Activated T-helper 17 cell treated with anti-CD3 and anti-CD28 coated beads, Interleukin-2, amount 50 U/mL, for 72 hours (primary cell): Measurements from ENCODE around the gene GAS7. TPM values are rescaled to one million over a fixed set of nuclear protein-coding genes. Genes with fewer than 3 reads are reported as not detected.

Source experiments
- ATAC-seq: fragments of 150-1000 bp; cut with Tn5 transposase; replicated peaks from 2 replicates; pipeline ENCODE4 v1.10.0; 2021; ENCODE audit warnings: mild to moderate bottlenecking, moderate library complexity
- H3K27ac Mint-ChIP-seq: one replicate; pipeline ENCODE4 v1.8.0; 2022; ENCODE audit warnings: mixed read lengths
- H3K27me3 Mint-ChIP-seq: one replicate; pipeline ENCODE4 v1.8.0; 2022; ENCODE audit warnings: mixed read lengths
- H3K36me3 Mint-ChIP-seq: one replicate; pipeline ENCODE4 v1.8.0; 2022; ENCODE audit warnings: low read depth, mild to moderate bottlenecking, mixed read lengths
- H3K4me1 Mint-ChIP-seq: one replicate; pipeline ENCODE4 v1.8.0; 2022; ENCODE audit warnings: mixed read lengths
- H3K4me3 Mint-ChIP-seq: one replicate; pipeline ENCODE4 v1.8.0; 2022; ENCODE audit warnings: mild to moderate bottlenecking, mixed read lengths
- H3K9me3 Mint-ChIP-seq: one replicate; pipeline ENCODE4 v1.8.0; 2022; ENCODE audit warnings: mixed read lengths
- total RNA-seq, 2 donors: library from RNA; stranded (reverse); gene quantifications; one replicate each; pipeline ENCODE4 v1.2.3, GENCODE V29; 2022

Gene GAS7
- total RNA-seq, 2 donors from 2014 or later = 0.42 to 0.43 TPM

GRCh38 chr17:10170233-10170632 is 28.2 kb downstream of the GAS7 start:
- Mint-ChIP-seq H3K9me3 (peaks cover 4% of the 10 kb centered on the region), H3K4me1 (peaks cover 5% of the 10 kb centered on the region), H3K27ac (no peak overlapping the region), H3K27me3 (peaks cover 31% of the 10 kb centered on the region), H3K36me3 (no peaks in the 10 kb centered on the region), H3K4me3 (no peak overlapping the region)
- no peak for ATAC-seq

DNA sequence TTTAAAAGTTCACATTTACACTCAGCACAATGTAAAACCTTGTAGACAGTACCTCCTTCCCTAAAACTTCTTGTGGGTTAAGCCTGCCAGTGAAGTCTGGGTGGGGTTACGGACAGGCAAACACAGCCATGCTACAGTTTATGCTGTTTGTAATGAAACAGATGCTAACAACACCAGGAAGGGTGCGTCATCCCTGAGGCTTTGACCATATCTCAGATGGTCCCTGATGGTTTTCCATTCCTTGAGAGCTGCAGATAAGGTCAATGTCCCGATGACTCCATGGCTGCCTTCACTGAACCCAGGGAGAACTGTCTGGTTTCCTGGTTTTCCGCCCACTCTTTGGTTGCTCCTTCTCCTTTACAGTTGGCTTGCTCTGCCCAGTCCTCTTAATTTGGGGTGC is 29.1 kb downstream of the GAS7 start:
- H3K27me3 Mint-ChIP-seq = peaks cover 31% of the 10 kb centered on the region
- no peak overlapping the region for H3K27ac Mint-ChIP-seq
- no peak overlapping the region for H3K4me3 Mint-ChIP-seq
- no peaks in the 10 kb centered on the region for H3K36me3 Mint-ChIP-seq
- no peak for ATAC-seq
- H3K9me3 Mint-ChIP-seq = peaks cover 4% of the 10 kb centered on the region
- peaks cover 5% of the 10 kb centered on the region for H3K4me1 Mint-ChIP-seq

GRCh38 chr17:10166176-10166935 is 32.0 kb downstream of the GAS7 start:
- H3K9me3 Mint-ChIP-seq = no peaks in the 10 kb centered on the region
- H3K27me3 Mint-ChIP-seq = peaks cover 17% of the 10 kb centered on the region
- no peak for ATAC-seq
- no peaks in the 10 kb centered on the region for H3K4me1 Mint-ChIP-seq
- H3K4me3 Mint-ChIP-seq = no peak overlapping the region
- no peaks in the 10 kb centered on the region for H3K36me3 Mint-ChIP-seq
- H3K27ac Mint-ChIP-seq = no peak overlapping the region

DNA sequence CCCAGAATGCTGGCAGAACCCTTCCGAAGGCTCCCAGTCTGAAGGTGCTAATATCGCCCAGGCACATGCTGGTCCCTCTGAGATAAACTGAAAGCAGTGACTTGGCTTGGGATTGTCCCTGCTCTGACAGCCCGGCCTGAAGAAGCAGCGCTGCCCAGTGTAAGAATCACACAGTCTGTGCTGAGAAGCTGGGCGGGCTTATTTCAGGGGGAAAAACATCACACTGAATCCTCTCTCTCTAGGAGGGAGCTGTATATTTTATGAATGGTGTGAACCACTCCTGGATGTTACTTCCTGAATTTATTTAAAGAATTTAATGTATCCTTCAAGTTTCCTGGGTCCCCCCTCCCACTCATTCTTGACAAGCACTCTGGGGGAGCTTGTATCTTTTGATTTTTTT is 36.3 kb downstream of the GAS7 start:
- no peak for ATAC-seq
- Mint-ChIP-seq H3K27ac (no peak overlapping the region), H3K36me3 (no peaks in the 10 kb centered on the region), H3K27me3 (peaks cover 3% of the 10 kb centered on the region), H3K9me3 (no peaks in the 10 kb centered on the region), H3K4me1 (no peaks in the 10 kb centered on the region), H3K4me3 (no peak overlapping the region)

- Mint-ChIP-seq H3K4me1 (no peaks in the 10 kb centered on the region), H3K9me3 (no peaks in the 10 kb centered on the region), H3K27ac (no peak overlapping the region), H3K27me3 (peaks cover 3% of the 10 kb centered on the region), H3K36me3 (no peaks in the 10 kb centered on the region), H3K4me3 (no peak overlapping the region)
- ATAC-seq = no peak
Observed at GRCh38 chr17:10161386-10161785, 37.0 kb downstream of the GAS7 start.

DNA sequence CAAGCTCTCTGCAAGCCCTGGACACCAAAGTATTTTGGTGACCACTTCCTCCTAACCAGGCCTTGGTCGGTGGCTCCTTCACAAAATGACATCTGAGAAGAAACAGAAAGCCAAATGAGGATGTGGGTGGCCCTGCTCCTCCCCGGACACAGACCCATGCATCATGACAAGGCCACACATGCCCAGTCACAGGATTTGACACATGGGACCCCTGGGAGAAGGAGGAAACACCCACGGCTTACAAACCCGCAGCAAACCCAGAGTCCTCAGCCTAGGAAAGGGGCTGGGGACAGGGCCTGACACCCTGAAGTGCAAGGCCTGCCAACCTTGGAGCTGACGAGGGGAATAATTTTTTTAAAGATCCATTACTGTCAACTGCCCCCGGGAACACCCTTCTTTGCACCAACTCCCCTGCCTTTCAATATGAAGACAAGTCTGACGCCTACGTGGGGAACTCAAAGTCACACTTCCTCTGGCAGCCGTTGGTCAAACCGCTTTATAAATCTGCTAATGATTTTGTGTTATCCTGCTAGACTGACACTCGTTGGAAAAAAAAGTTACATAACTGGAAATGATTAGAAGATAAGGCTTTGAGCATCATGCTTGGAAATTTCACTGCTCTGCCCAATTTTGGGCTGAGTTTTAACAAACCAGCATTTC is 41.3 kb downstream of the GAS7 start:
- Mint-ChIP-seq H3K27ac (no peak overlapping the region), H3K4me1 (no peaks in the 10 kb centered on the region), H3K9me3 (no peaks in the 10 kb centered on the region), H3K27me3 (peaks cover 3% of the 10 kb centered on the region), H3K36me3 (no peaks in the 10 kb centered on the region), H3K4me3 (no peak overlapping the region)
- ATAC-seq = no peak

DNA sequence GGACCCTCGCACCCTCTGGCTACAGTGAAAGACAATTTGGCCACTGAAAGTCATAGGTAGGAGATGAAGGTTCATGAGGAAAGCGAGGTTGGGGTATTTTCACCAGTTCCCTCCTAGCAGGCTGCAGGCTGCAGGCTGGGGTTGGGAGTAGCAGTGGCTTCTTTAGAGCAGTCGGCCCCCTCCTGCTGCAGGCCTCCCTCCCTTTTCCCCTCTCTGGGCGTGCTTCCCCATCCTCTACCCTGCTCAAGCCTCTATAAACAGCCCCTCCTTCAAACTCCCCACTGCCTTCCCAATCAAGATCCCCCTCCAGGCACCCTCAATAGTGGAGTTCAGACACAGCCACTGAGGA is 41.8 kb downstream of the GAS7 start:
- H3K27me3 Mint-ChIP-seq = peaks cover 3% of the 10 kb centered on the region
- no peak overlapping the region for H3K27ac Mint-ChIP-seq
- no peaks in the 10 kb centered on the region for H3K36me3 Mint-ChIP-seq
- no peaks in the 10 kb centered on the region for H3K9me3 Mint-ChIP-seq
- no peak for ATAC-seq
- no peaks in the 10 kb centered on the region for H3K4me1 Mint-ChIP-seq
- no peak overlapping the region for H3K4me3 Mint-ChIP-seq

DNA sequence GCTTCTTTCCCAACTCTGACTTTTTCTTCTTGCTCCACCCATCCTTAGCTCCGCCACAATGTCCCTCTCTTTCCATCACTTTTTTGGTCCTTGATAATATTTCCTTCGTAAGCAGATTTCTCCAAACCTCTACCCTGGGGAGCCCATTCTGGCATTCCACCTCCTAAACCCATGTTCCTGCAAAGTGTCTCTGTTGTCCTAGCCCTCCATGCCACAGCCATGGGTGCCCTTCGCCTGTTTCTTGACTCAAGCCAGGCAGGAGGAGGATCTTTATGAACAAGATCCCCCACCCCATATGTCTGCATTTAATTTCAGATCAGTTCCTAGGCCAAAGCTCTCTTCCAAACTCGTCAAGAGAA is 42.4 kb downstream of the GAS7 start:
- Mint-ChIP-seq H3K9me3 (no peaks in the 10 kb centered on the region), H3K4me1 (no peaks in the 10 kb centered on the region), H3K27ac (no peak overlapping the region), H3K27me3 (peaks cover 3% of the 10 kb centered on the region), H3K4me3 (no peak overlapping the region), H3K36me3 (no peaks in the 10 kb centered on the region)
- ATAC-seq = no peak

DNA sequence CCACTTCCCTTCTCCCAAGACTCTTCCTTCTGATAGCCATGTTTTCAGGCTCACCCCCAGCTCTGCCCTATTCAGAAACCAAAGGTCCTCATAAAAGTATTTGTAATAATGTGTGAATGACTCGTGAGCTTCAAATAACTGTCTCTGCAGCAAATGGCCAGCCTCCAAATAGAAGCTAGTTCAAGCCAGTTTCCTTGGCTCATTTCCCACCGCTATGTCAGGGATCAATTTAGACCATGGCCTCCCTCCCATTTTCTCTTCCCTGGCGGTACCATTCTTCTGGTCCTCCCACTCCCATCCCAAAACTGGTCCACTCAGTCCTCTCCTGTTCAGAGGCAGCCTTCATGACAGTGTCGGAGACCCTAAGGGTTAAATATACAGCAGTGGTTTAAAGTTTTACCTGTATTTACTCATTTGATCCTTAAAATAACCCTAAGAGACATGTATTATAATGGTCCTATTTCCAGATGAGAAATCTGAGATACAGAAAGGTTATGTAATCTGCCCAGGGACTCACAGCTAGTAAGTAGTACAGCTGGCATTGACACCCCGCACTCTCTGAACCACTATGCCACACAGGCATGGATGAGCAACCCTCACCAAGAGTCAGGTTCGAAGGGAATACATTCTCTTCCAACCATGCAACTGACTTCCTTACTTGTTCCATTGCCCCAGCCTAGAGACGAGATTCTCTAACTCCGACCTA is 42.9 kb downstream of the GAS7 start:
- Mint-ChIP-seq H3K36me3 (no peaks in the 10 kb centered on the region), H3K4me1 (no peaks in the 10 kb centered on the region), H3K4me3 (no peak overlapping the region), H3K27ac (no peak overlapping the region), H3K27me3 (peaks cover 3% of the 10 kb centered on the region), H3K9me3 (no peaks in the 10 kb centered on the region)
- ATAC-seq = no peak

DNA sequence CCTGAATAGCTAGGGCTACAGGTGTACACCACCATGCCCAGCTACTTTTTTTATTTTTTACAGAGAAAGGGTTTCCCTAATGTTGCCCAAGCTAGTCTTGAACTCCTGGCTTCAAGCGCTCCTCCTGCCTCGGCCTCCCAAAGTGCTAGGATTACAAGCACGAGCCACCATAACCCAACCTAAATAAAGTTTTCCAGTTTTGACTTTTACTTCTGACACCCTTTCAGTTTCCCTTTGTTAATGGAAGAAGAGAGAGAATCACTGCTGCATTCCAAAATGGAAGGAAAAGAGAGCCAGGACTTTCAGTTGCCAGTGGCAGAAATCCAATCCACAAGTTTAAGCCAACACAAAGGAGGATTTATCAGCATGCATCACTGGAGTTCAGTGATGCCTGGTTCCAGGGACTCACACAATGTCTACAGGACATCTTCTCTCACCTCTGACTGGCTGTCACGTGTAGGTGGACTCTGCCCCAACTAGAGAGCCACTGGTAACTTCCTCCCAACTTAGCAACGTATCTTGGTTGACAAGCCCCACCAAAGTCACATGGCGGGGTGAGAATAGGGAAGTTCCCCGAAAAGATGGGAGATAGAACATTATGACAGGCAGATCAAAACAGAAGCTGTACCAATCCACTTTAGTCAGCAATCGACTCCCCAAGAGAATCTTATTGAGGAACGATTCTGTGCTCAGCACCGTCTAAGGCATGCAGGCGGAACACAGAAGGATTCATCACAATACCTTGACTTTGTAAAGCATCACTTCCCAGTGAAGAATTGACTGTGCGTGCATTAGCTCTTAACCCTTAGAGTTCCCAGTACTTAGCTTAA is 46.5 kb downstream of the GAS7 start:
- Mint-ChIP-seq H3K27me3 (peaks cover 4% of the 10 kb centered on the region), H3K4me3 (no peak overlapping the region), H3K4me1 (peaks cover 10% of the 10 kb centered on the region), H3K27ac (no peak overlapping the region), H3K36me3 (no peaks in the 10 kb centered on the region), H3K9me3 (no peaks in the 10 kb centered on the region)
- no peak for ATAC-seq

DNA sequence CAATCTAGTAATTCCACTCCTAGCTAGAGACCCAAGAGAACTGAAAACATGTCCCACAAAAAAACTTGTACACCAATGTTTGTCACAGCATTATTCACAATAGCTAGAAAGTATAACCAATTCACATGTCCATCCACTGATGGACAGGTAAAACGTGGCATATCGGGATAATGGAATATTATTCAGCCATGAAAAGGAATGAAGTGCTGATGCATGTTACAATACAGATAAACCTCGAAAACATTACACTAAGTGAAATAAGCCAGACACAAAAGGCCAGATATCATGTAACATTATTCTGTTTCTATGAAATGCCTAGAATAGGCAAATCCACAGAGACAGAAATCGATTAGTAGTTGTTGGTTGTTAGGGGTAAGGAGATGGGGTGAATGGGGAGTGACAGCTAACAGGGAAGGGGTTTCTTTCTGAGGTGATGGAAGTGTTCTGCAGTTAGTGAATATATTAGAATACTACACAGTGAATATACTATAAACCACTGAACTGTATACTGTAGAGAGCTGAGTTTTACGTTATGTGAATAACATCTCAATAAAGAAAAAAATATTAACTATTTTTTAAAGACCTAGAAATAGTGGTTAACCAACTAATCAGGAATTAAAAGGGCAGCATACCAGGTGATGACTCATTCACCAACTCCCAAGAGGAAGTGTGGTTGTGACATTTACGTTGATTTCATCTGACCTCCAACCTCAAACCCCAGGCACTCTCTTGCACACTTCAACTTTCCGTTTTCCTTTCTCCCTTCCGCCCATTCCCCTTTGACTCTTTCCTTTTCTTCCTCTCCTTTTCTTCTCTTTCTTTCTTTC is 48.6 kb downstream of the GAS7 start:
- no peaks in the 10 kb centered on the region for H3K9me3 Mint-ChIP-seq
- peaks cover 8% of the 10 kb centered on the region for H3K27me3 Mint-ChIP-seq
- ATAC-seq = peak; percentile 21
- no peaks in the 10 kb centered on the region for H3K36me3 Mint-ChIP-seq
- H3K27ac Mint-ChIP-seq = no peak overlapping the region
- no peak overlapping the region for H3K4me3 Mint-ChIP-seq
- peaks cover 10% of the 10 kb centered on the region for H3K4me1 Mint-ChIP-seq

GRCh38 chr17:10147761-10148415 is 50.5 kb downstream of the GAS7 start:
- Mint-ChIP-seq H3K36me3 (no peaks in the 10 kb centered on the region), H3K27ac (no peak overlapping the region)
- ATAC-seq = no peak

DNA sequence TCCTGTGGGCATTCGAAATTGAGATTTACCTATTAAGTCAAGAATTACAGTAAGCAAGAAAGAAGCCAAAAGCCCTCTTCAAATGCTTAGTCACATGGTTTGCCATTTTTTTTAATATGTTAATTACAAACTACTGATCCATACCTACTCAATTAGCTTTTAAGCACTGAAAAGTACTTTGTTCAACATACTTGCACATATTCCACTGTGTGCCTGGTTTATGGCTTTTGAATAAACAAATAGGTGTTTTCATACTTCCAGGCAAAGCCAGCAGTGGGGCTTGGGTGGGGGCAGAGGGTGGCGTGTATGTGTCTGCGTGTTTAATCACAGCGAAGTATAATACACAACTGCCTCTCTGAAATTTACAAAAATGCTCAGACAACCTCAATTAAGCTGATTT is 51.4 kb downstream of the GAS7 start:
- no peaks in the 10 kb centered on the region for H3K9me3 Mint-ChIP-seq
- H3K27ac Mint-ChIP-seq = no peak overlapping the region
- H3K27me3 Mint-ChIP-seq = peaks cover 8% of the 10 kb centered on the region
- ATAC-seq = no peak
- H3K4me1 Mint-ChIP-seq = peaks cover 10% of the 10 kb centered on the region
- H3K36me3 Mint-ChIP-seq = no peaks in the 10 kb centered on the region
- H3K4me3 Mint-ChIP-seq = no peak overlapping the region

More at GRCh38 chr17:10147761-10148415, 50.5 kb downstream of the GAS7 start:
- H3K4me1 Mint-ChIP-seq = peaks cover 10% of the 10 kb centered on the region
- H3K27me3 Mint-ChIP-seq = peaks cover 8% of the 10 kb centered on the region
- no peaks in the 10 kb centered on the region for H3K9me3 Mint-ChIP-seq
- H3K4me3 Mint-ChIP-seq = no peak overlapping the region
